ENCODE measurements around the gene DDX41. TPM values are rescaled to one million over a fixed set of nuclear protein-coding genes. Genes with fewer than 3 reads are reported as not detected.

DDX41 gene
- total and polyA plus RNA-seq, 2 experiments from 2014 or later = 67.9 to 117 TPM

DNA sequence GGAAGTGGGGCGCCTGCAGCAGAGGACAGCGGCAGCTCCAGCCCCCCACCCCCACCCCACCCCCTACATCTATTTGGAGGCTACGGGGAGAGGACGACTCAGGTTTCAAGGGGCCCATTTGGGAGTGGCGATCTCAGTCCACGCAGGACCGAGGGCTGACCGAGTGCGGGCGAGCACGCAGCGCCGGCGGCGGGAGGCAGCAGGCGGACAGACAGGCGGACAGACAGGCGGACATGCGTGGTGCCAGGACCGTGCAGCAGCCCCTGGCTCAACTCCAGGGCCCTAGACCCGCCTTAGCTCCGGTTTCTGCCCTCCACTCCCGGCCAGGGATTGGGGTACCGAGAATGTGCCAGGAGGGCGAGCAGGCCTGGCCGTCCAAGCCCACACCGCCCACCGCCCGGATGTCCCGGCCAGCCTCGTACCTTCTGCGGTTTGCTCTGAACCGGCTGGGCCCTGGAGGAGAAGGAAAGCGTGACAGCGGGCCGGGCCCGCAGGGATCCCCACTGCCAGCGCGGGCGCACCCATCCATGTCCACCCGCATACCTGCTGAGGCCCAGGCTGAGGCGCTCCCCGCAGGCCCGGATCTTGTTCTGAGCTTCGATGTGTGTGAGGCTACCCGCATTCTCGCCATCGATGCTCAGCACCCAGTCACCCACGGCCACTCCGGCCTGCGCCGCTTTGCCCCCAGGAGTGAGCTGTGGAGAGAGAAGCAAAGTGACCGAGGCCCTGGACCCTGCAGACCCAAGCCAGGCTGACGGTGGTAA is 24.6 kb downstream of the DDX41 start:
- Histone ChIP-seq H3K27ac (no peak overlapping the region), H3K4me1 (ENCODE audit: insufficient read depth) (peaks cover 23% of the 10 kb centered on the region), H4K20me1 (ENCODE audit: insufficient read depth) (no peaks in the 10 kb centered on the region)

DNA sequence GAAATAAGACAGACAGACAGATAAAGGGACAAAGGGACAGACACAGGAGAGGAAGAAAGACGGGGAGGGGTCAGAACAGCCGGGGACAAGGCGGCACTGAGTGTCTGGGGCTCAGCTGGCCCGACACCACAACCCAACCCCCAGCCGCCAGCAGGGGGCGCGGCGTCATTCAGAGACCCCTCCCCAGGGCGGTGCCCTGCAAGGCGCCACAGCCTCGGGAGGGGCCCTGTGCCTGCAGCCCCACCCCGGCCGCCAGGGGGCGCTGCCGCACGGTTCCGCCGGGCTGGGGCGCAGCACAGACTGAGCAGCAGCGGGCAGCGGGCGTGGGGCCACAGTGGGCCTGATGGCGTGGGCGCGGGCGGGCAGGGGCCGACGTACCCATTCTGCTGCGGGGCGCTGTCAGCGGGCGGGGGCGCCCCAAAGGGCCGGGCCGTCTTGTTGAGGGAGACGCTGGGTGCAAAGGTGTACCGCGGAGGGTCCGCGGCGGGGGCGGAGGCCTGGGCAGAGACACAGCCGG is 25.3 kb downstream of the DDX41 start:
- Histone ChIP-seq H4K20me1 (ENCODE audit: insufficient read depth) (no peaks in the 10 kb centered on the region), H3K4me2 (ENCODE audit: unreplicated experiment) (no peak overlapping the region), H3K79me2 (ENCODE audit: insufficient read depth) (peaks cover 77% of the 10 kb centered on the region), H2AFZ (no peak overlapping the region), H3K9me2 (ENCODE audit: insufficient read depth) (no peaks in the 10 kb centered on the region), H3K36me3 (ENCODE audit: low read depth) (peaks cover 44% of the 10 kb centered on the region), H3K4me1 (ENCODE audit: insufficient read depth) (peaks cover 23% of the 10 kb centered on the region), H3F3A (ENCODE audit: insufficient read depth) (peaks cover 31% of the 10 kb centered on the region), H3K27me3 (replicated peaks; ENCODE audit: insufficient read depth) (no peaks in the 10 kb centered on the region), H3K27ac (no peak overlapping the region), H3K4me3 (no peak overlapping the region), H3K9me3 (ENCODE audit: low read depth) (no peaks in the 10 kb centered on the region), H3K9ac (no peak overlapping the region)
- no peak for TF ChIP-seq EZH2phosphoT487 (IDR thresholded peaks at IDR 0.05; ENCODE audit: insufficient read depth, low read depth)
- no peak for TF ChIP-seq EZH2 (IDR thresholded peaks at IDR 0.05; ENCODE audit: insufficient read depth, poor library complexity, severe bottlenecking)
- 41 to 74% methylated on average over 17 to 40 of the region's 43 CpGs for WGBS, 2 experiments (ENCODE audit: low coverage in 1 of 2, low lambda C conversion rate in 2 of 2, missing lambda C conversion rate in 2 of 2)
- in situ Hi-C loops (cut with MboI) = no loop called here
- DNase-seq = peak; percentile 57

More for the DNA sequence above, 24.6 kb downstream of the DDX41 start:
- no peak for TF ChIP-seq EZH2 (IDR thresholded peaks at IDR 0.05; ENCODE audit: insufficient read depth, poor library complexity, severe bottlenecking)
- TF ChIP-seq EZH2phosphoT487 (IDR thresholded peaks at IDR 0.05; ENCODE audit: insufficient read depth, low read depth) = no peak
- Histone ChIP-seq H3K79me2 (ENCODE audit: insufficient read depth) (peaks cover 75% of the 10 kb centered on the region), H3K36me3 (ENCODE audit: low read depth) (peaks cover 38% of the 10 kb centered on the region), H3K9me2 (ENCODE audit: insufficient read depth) (no peaks in the 10 kb centered on the region), H3K4me3 (no peak overlapping the region), H3K27me3 (replicated peaks; ENCODE audit: insufficient read depth) (no peaks in the 10 kb centered on the region), H3K9ac (no peak overlapping the region), H2AFZ (no peak overlapping the region), H3F3A (ENCODE audit: insufficient read depth) (peaks cover 27% of the 10 kb centered on the region), H3K4me2 (ENCODE audit: unreplicated experiment) (no peak overlapping the region), H3K9me3 (ENCODE audit: low read depth) (no peaks in the 10 kb centered on the region)
- WGBS, 2 experiments (ENCODE audit: low coverage in 1 of 2, low lambda C conversion rate in 2 of 2, missing lambda C conversion rate in 2 of 2) = 94 to 95% methylated on average over 50 to 53 of the region's 54 CpGs
- in situ Hi-C loops (cut with MboI) = no loop called here
- no peak for DNase-seq

DNA sequence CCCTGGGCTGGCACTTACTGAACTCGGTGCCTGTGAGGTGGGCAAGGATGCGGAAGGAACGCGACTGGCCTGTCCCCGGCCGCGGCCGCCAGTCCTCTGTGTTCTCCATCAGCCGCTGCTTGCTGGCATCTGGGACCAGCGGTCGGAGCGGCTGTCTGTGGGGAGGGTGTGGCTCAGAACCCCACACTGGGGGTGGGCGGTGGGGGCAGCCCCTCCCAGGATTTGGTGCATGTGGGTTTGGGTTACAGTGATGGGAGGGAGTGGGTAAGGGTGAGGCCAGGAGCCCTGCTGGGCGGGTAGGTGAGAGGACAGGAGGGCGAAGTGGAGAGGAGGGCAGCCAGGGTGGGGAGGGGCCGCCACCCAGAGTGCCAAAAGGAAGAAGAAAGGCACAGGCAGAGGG is 25.8 kb downstream of the DDX41 start:
- Histone ChIP-seq H3K79me2 (ENCODE audit: insufficient read depth) (peaks cover 77% of the 10 kb centered on the region), H3K4me3 (no peak overlapping the region), H3K4me2 (ENCODE audit: unreplicated experiment) (no peak overlapping the region), H3K27me3 (replicated peaks; ENCODE audit: insufficient read depth) (no peaks in the 10 kb centered on the region), H3K9me3 (ENCODE audit: low read depth) (no peaks in the 10 kb centered on the region), H3K4me1 (ENCODE audit: insufficient read depth) (peaks cover 23% of the 10 kb centered on the region), H4K20me1 (ENCODE audit: insufficient read depth) (0 out of 2 replicates have a peak, but pooled peaks cover 4% of the 10 kb centered on the region), H2AFZ (no peak overlapping the region), H3K27ac (no peak overlapping the region), H3K9me2 (ENCODE audit: insufficient read depth) (no peaks in the 10 kb centered on the region), H3K36me3 (ENCODE audit: low read depth) (peaks cover 49% of the 10 kb centered on the region), H3K9ac (no peak overlapping the region), H3F3A (ENCODE audit: insufficient read depth) (peaks cover 35% of the 10 kb centered on the region)
- in situ Hi-C loops (cut with MboI) = no loop called here
- TF ChIP-seq EZH2phosphoT487 (IDR thresholded peaks at IDR 0.05; ENCODE audit: insufficient read depth, low read depth) = no peak
- DNase-seq = no peak
- 97 to 99% methylated on average over 13 to 16 of the region's 16 CpGs for WGBS, 2 experiments (ENCODE audit: low coverage in 1 of 2, low lambda C conversion rate in 2 of 2, missing lambda C conversion rate in 2 of 2)

DNA sequence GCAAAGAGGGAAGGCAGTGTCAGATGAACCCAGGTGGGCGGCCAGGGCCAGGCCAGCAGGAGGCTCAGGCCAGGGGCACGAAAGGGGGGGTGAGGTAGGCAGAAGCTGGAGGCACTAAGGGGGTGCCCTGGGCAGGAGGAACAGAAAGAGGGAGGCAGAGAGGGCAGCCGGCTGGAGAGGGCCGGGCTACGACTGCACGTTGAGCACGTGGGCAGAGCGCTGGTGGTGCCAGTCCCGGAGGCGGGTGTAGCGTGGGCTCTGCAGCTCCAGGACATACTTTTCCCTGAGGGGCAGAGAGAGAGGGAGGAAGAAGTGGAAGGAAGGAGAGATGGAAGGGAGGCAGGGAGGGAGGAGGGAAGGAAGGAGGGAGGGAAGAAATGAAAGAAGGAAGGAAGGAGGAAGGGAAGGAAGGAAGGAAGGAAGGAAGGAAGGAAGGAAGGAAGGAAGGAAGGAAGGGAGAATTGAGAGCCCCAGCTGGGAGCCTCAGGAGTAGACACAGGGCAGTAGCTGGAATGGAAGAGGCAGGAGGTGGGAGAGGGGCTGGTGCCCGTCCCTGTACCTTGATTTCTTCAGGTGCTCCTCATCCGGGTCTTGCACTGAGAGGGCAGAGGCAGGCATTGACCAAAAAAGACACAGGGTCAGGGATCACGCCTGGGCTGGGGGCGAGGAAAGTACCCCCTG is 26.3 kb downstream of the DDX41 start:
- no peak overlapping the region for H3K9ac ChIP-seq
- peaks cover 81% of the 10 kb centered on the region for H3K79me2 ChIP-seq (ENCODE audit: insufficient read depth)
- H3K4me3 ChIP-seq = no peak overlapping the region
- no peak overlapping the region for H3K27ac ChIP-seq
- H3K9me2 ChIP-seq (ENCODE audit: insufficient read depth) = no peaks in the 10 kb centered on the region
- H2AFZ ChIP-seq = no peak overlapping the region
- H4K20me1 ChIP-seq (ENCODE audit: insufficient read depth) = 0 out of 2 replicates have a peak, but pooled peaks cover 4% of the 10 kb centered on the region
- H3K27me3 ChIP-seq (replicated peaks; ENCODE audit: insufficient read depth) = no peaks in the 10 kb centered on the region
- peaks cover 54% of the 10 kb centered on the region for H3K36me3 ChIP-seq (ENCODE audit: low read depth)
- no peaks in the 10 kb centered on the region for H3K9me3 ChIP-seq (ENCODE audit: low read depth)
- H3K4me1 ChIP-seq (ENCODE audit: insufficient read depth) = peaks cover 23% of the 10 kb centered on the region
- 94% methylated on average over 15 of the region's 15 CpGs for WGBS, 2 experiments (ENCODE audit: low coverage in 1 of 2, low lambda C conversion rate in 2 of 2, missing lambda C conversion rate in 2 of 2)
- TF ChIP-seq EZH2 (IDR thresholded peaks at IDR 0.05; ENCODE audit: insufficient read depth, poor library complexity, severe bottlenecking) = no peak
- TF ChIP-seq EZH2phosphoT487 (IDR thresholded peaks at IDR 0.05; ENCODE audit: insufficient read depth, low read depth) = no peak
- in situ Hi-C loops (cut with MboI) = no loop called here
- H3K4me2 ChIP-seq (ENCODE audit: unreplicated experiment) = no peak overlapping the region
- peaks cover 38% of the 10 kb centered on the region for H3F3A ChIP-seq (ENCODE audit: insufficient read depth)
- DNase-seq = no peak

All from GM23248 (cell line).